Ecto neural progenitor cell (in vitro differentiated cells): Measurements from ENCODE around the gene MMP11.

Experiments
- DNase-seq: peaks from one replicate; pipeline ENCODE4 v3.0.0-alpha.2; 2018; ENCODE audit warnings: low spot score

The MMP11 gene

DNA sequence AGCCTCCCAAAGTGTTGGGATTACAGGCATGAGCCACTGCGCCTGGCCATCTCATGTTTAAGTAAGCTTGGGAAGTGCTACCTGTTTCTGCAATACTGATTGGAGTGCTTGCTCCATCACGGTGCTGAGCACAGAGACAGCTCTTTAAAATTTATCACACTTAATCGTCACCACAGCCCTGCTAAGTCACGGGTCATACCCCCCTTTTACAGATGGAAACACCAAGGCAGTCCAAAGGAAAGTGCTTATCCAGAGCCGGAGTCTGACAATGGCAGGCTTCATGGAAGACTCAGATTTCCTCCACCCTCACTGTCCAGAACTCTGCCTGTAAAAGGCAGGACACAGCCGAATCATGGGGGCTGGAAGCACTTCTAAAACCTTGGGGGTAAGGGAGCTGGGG is 12.6 kb upstream of the MMP11 start:
- DNase-seq = no peak

DNA sequence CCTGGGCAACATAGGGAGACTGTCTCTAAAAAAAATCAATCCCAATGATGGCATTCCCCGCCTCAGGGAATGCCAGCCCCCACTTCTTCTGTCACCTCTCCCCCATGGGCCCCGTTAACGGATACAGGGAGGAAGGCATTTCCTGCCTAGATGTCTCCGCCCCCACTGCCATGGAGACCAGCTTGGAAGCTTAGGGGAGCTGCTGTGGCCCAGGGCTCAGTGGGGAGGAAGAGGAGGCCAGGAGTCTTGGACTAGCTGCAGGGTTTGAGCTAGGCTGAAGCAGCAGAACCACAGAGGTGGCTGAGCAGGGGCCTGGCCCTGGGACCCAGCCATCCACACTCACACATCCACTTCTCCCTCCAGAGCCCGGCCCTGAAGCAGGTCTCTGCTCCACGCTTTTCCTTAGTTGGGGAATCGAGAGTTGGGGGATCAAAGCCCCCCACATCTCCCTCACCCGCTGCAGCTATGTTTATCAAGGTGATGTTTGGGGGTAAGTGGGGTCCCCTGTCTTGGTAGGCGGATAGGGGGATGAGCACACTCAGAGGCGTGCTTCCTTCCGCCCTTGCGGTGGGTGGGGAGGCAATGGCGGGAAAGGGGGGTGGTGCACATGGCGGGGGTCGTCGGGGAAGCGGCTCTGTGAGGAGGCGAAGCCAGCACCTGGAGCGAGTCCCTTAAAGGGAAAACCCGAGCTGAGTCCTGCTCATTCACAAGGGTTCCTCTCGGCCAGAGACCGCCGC is 9.6 kb upstream of the MMP11 start, which contains the start of gene C22orf15:
C22orf15 (plus strand) TSS at position 149 of the 737 bp plus-strand sequence; CDS start at position 466, 317 bp downstream.
- DNase-seq = no peak

- no peak for DNase-seq
Measured at GRCh38 chr22:23763579-23763945, 9.1 kb upstream of the MMP11 start.

- DNase-seq = no peak
Measured at GRCh38 chr22:23763954-23764353, 8.7 kb upstream of the MMP11 start.

- no peak for DNase-seq
Measured at GRCh38 chr22:23764899-23765881, 7.5 kb upstream of the MMP11 start.

DNA sequence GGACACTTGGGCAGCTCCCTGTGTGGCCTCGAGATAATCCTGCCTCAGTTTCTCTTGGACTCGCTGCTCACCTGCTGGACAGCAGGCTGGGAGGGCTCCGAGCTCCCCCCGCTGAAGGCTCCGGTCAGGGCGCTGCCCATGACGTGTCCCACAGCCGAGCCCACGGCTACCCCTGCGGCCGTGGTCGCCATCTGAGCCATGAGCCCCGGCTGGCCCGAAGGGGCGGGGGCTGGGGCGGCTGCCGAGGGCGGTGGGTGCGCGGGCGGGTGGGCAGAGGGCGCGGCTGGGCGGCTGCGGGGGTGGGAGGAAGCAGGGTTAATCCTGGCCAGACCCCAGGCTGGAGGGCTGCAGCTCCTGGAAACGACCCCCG is 5.4 kb upstream of the MMP11 start:
- DNase-seq = peak; percentile 65

GRCh38 chr22:23767673-23768548 is 4.7 kb upstream of the MMP11 start, which contains the start of gene CHCHD10:
Gene CHCHD10, minus strand, starts transcription at chr22:23767972. Its CDS starts 98 bp downstream, at chr22:23767874.
- peak; percentile 92 for DNase-seq

DNA sequence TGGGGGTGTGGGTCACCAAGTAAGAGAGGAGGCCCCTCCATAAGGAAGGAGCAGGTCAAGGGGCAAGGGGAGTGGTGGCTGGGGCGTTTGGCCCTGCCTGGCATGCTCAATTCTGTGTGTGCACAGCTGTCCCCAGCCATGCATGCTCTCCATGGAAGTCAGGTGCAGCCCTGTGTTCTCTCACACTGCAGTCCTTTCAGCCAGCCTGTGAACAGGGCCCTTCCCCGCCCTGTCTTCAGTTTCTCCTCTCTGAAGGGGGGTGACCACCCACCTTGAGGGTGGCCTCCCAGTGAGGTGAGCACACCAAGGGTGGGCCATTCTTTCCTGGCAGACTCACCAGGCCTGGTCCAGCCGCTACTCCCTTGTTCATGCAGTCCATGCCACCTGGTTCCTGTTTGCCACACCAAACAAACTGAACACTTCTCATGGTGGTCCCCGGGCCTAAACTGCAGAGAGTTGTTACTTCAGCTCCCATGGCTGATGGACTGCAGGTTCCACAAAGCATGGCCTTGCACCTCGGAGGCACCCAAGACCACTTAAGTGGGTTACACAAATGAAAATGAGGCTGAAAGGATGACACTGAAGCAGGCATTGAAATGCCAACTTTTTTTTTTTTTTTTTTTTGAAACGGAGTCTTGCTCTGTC is 3.2 kb upstream of the MMP11 start:
- DNase-seq = no peak

GRCh38 chr22:23772315-23772648 is 367 bp upstream of the MMP11 start:
- no peak for DNase-seq

- DNase-seq = no peak
Measured at GRCh38 chr22:23773483-23774113, 949 bp downstream of the MMP11 start.

DNA sequence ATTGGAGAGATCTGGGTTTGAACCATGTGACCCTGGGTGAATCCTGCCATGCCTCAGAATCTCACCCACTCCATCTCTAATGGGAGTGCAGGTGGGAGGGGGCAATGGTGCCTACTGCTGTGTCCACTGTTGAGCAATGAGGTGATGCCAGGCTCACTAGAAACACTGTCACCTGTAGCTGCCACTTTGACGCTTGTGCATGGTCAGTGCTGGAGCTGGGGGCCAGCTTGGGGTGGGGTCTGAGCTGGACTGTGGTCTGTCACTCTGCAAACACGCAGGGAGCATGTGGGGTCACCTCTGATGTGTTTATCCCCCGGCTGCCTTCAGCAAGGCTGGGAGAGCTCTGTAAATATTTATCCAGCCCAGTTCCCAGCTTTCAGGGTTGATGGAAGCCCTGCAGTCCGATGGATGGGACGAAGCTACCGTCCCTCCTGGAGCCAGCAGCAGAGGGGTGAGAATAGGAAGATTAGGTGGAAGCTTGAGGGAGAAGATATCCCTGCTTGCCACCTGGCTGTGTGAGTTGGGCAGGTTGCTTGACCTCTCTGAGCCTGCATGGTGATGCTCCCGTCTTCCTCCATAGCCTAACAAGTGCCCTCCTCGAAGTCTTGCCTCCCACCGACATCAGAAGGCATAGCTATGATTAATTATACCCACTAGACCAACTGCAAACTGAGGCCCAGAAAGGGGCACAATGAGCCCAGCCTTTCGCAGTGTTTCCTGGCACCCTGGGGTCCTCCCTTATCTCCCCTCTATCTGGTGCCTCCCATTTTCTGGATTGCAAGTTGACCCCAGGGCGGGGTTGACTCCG is 1.7 kb downstream of the MMP11 start:
- no peak for DNase-seq

- peak; percentile 53 for DNase-seq
Measured at GRCh38 chr22:23774922-23775436, 2.3 kb downstream of the MMP11 start.

DNA sequence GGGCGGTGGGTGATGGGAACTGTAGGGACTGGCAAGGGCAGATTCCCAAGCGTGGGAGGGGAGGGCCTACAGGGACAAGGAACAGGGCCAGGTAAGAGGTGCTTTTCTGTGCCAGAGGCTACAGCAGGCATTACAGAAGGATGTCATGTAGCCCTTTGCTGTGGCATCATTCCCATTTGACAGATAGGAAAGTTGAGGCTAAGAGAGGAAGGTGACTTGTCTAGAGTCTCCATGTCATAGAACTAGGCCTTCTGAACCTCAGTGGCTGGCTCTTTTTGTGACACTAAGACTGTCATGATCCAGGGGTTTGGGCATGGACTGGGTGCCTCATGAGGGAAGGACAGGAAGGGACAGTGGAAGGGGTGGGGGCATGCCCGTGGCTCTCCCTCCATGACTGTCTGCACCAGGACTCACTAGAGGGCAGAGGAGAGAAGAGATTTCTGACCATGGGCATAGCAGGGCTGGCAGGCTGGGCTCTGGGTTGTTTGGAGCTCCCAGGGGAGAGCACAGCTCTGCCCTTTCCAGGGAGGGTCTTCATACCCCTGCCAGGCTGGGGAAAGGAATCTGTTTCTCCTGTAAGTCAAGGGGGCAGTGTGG is 3.2 kb downstream of the MMP11 start:
- DNase-seq = no peak

DNA sequence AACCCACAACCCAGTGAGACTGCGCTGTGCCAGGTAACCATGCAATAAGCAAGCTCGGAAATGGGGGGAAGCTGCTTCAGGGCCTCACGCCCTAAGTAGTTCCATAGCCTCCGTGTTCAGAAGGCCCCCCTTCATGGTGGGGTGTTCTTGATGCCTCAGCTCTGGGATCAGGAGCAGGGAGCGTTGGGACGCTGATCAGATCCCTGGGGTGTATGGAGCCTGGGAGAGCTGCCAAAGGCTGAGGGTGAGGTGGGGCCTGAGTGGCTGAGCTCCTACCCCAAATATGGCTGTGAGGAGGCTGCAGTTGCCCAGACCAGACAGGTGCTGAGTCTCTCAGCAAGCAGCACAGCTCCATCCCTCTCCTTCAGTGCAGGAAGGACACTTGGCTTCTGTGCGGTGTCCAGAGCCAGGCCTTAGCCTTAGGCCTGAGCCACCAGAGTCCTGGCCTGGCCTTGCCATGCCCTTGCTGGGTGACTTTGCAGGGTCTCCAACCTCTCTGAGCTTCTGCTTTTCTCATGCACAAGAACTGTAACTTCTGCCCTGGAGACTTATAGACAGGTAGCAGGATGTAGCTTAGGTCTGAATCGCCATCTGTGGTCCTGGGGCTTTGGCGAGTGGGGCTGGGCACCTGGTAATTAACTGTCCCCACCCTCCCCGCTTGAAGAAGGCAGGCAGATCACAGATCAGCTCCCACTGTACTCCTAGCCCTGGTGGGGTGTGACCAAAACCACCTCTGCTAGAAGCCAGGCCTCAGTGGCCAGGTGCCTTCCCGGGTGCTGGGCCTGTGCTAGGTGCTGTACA is 5.3 kb downstream of the MMP11 start:
- DNase-seq = no peak

DNA sequence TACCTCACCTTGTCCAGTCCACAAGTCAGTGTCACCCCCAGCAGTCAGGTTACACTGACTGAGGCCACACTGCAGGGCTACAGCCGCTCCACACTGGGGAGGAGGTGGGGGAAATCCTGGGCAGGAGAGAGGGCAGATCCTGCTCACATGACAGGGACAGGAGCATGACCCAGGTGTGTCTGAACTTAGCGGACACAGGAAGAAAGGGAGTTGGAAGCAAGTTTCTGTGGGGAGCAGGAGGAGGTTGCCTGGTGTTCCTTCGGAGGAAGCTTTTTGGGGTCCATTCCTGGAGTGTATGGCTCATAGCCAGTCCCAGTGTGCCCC is 5.9 kb downstream of the MMP11 start:
- no peak for DNase-seq

DNA sequence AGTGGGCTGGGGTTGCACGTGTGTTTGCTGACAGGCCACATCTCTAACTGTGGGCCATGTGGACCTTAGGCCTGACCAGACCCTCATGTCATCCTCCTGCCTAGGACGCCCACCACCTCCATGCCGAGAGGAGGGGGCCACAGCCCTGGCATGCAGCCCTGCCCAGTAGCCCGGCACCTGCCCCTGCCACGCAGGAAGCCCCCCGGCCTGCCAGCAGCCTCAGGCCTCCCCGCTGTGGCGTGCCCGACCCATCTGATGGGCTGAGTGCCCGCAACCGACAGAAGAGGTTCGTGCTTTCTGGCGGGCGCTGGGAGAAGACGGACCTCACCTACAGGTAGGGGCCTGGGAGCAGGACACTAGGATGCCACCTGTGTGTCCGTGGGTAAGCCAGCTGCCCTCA is 6.4 kb downstream of the MMP11 start:
- DNase-seq = no peak

- no peak for DNase-seq
Measured at GRCh38 chr22:23779731-23780130, 7.1 kb downstream of the MMP11 start.

- DNase-seq = no peak
Measured at GRCh38 chr22:23780146-23780748, 7.6 kb downstream of the MMP11 start.

GRCh38 chr22:23781065-23781464 is 8.4 kb downstream of the MMP11 start:
- DNase-seq = no peak
